HepG2 (cell line): ENCODE results near the gene ORMDL3. TPM values are rescaled to one million over a fixed set of nuclear protein-coding genes. Genes with fewer than 3 reads are reported as not detected.

Experiments used
- CREB1 ChIP-seq, 2 experiments: fragments of 450-650 bp in 1 of 2; IDR thresholded peaks; 2 replicates each; pipeline ENCODE4 v1.6.1; 2016 to 2017; ENCODE audit warnings: control low read depth in 1 of 2, mild to moderate bottlenecking in 1 of 2, missing compliant biosample characterization in 1 of 2, missing genetic modification characterization in 1 of 2
- CTCF ChIP-seq: sonication (generic); formaldehyde crosslinking; IDR thresholded peaks from 2 replicates; pipeline ENCODE4 v1.5.0; 2020; ENCODE audit warnings: mild to moderate bottlenecking, missing genetic modification reagents, moderate library complexity
- ELF1 ChIP-seq: sonication (generic); formaldehyde crosslinking; IDR thresholded peaks from 2 replicates; pipeline ENCODE4 v1.4.0; 2020; ENCODE audit warnings: missing genetic modification reagents
- FOXK1 ChIP-seq: sonication (generic); formaldehyde crosslinking; IDR thresholded peaks from 2 replicates; pipeline ENCODE4 v1.4.0; 2020; ENCODE audit warnings: low read depth, missing genetic modification reagents, borderline replicate concordance
- HBP1 ChIP-seq: IDR thresholded peaks from 2 replicates; pipeline ENCODE4 v1.6.1; 2016; ENCODE audit warnings: low read depth, control low read depth
- KDM3A ChIP-seq: IDR thresholded peaks from 2 replicates; pipeline ENCODE4 v1.6.1; 2018; ENCODE audit warnings: low read depth, missing compliant biosample characterization
- MBNL3 ChIP-seq: fragments of 250-450 bp; sonication (Bioruptor Pico); conservative IDR thresholded peaks from 2 replicates; pipeline ENCODE4 v1.8.0; 2022; ENCODE audit warnings: mild to moderate bottlenecking, inconsistent platforms
- PHF5A ChIP-seq: IDR thresholded peaks from one replicate; pipeline ENCODE4 v1.6.1; 2018; ENCODE audit warnings: low read depth, missing genetic modification reagents; ENCODE audit not compliant: unreplicated experiment
- RFXAP ChIP-seq: sonication (generic); formaldehyde crosslinking; IDR thresholded peaks from 2 replicates; pipeline ENCODE4 v1.4.0; 2020; ENCODE audit warnings: missing genetic modification reagents, borderline replicate concordance
- SRF ChIP-seq: IDR thresholded peaks from 2 replicates; pipeline ENCODE4 v1.6.1; 2011; ENCODE audit warnings: mild to moderate bottlenecking, low read depth, low read length, moderate library complexity
- XRCC5 ChIP-seq: fragments of 200-400 bp; formaldehyde crosslinking; optimal IDR thresholded peaks from 2 replicates; pipeline ENCODE3; 2017; ENCODE audit warnings: mild to moderate bottlenecking, low read length
- ZBTB1 ChIP-seq: sonication (generic); formaldehyde crosslinking; IDR thresholded peaks from 2 replicates; pipeline ENCODE4 v1.4.0; 2020; ENCODE audit warnings: missing genetic modification reagents, borderline replicate concordance
- ZFP36L1 ChIP-seq: sonication (generic); formaldehyde crosslinking; IDR thresholded peaks from 2 replicates; pipeline ENCODE4 v1.8.0; 2022; ENCODE audit warnings: mild to moderate bottlenecking, missing genetic modification reagents, moderate library complexity
- ZMYM3 ChIP-seq: sonication (generic); formaldehyde crosslinking; IDR thresholded peaks from 2 replicates; pipeline ENCODE4 v1.5.1; 2020; ENCODE audit warnings: mild to moderate bottlenecking, missing genetic modification reagents
- ZNF510 ChIP-seq: sonication (generic); formaldehyde crosslinking; IDR thresholded peaks from 2 replicates; pipeline ENCODE4 v1.4.0; 2020; ENCODE audit warnings: low read depth, mild to moderate bottlenecking, missing genetic modification reagents
- ZNF574 ChIP-seq: sonication (generic); formaldehyde crosslinking; IDR thresholded peaks from 2 replicates; pipeline ENCODE4 v1.4.0; 2020; ENCODE audit warnings: missing genetic modification reagents
- ZNF670 ChIP-seq: sonication (generic); formaldehyde crosslinking; IDR thresholded peaks from 2 replicates; pipeline ENCODE4 v1.8.0; 2022; ENCODE audit warnings: mild to moderate bottlenecking, missing genetic modification reagents, borderline replicate concordance
- polyA plus RNA-seq, 8 experiments: library from polyadenylated mRNA; depleted of rRNA in 3 of 8; stranded (reverse) in 7 of 8; unstranded in 1 of 8; fragments of >200 nt; fragmentation: Illumina TruSeq in 4 of 8; extraction: Trizol in 4 of 8; gene quantifications; 2 replicates each; pipeline versions ENCODE4 v1.2.1 to v1.2.3, GENCODE V29; 2011 to 2016; ENCODE audit warnings: low read depth in 4 of 8, missing spikeins in 1 of 8, mixed read lengths in 1 of 8; ENCODE audit not compliant: insufficient read depth in 1 of 8
- total RNA-seq, 5 experiments: library from RNA; depleted of rRNA; stranded (reverse); fragments of >200 nt; fragmentation: Illumina TruSeq; extraction: Trizol; gene quantifications; 2 replicates each; pipeline ENCODE4 v1.2.3, GENCODE V29; 2016; ENCODE audit warnings: low read depth in 1 of 5

The ORMDL3 gene
- total and polyA plus RNA-seq, 2 of the 13 experiments (the other 11 are each of a cell fraction or from before 2014, with no cell fraction given): 181 to 384 TPM

- TF ChIP-seq ZNF574 (CRISPR knock-in tag) (no peak), ZMYM3 (CRISPR knock-in tag) (no peak), XRCC5 (peak; percentile 34), FOXK1 (no peak), ZNF670 (CRISPR knock-in tag) (no peak), RFXAP (CRISPR knock-in tag) (no peak; the same call in 1 of the 2 replicates), ZFP36L1 (no peak), KDM3A (CRISPR knock-in tag) (no peak), SRF (no peak), CREB1 (IDR thresholded peaks at IDR 0.05) (0 out of 2 replicates have a peak, but pooled peaks have one; percentile 13), CREB1 (CRISPR knock-in tag; IDR thresholded peaks at IDR 0.05) (no peak), ZBTB1 (CRISPR knock-in tag) (no peak), CTCF (peak; percentile 57), PHF5A (CRISPR knock-in tag) (peak; percentile 52), MBNL3 (no peak), HBP1 (CRISPR knock-in tag) (0 out of 2 replicates have a peak, but pooled peaks have one; percentile 37), ELF1 (CRISPR knock-in tag) (peak; percentile 11; the same call in 1 of the 2 replicates), ZNF510 (no peak)
Measured at GRCh38 chr17:39939588-39940419, 12.4 kb upstream of the ORMDL3 start (continued).
